Immature natural killer cell (primary cell): ENCODE data around the gene PITPNM1. TPM values are rescaled to one million over a fixed set of nuclear protein-coding genes. Genes with fewer than 3 reads are reported as not detected.
"Not testable (repeated sequence)": the region's sequence is repeated elsewhere in the genome, so short reads cannot be mapped to it uniquely, and the experiment has no call there.

Experiments used
- DNase-seq, 3 donors: peaks; one replicate each; pipeline ENCODE4 v3.0.0; 2022; ENCODE audit warnings: mixed read lengths in 1 of 3
- H3K27ac Mint-ChIP-seq, 6 donors: one replicate each; pipeline ENCODE4 v1.8.0; 2020; ENCODE audit warnings: mixed read lengths in 6 of 6, mild to moderate bottlenecking in 5 of 6, inconsistent platforms in 4 of 6, moderate library complexity in 3 of 6
- H3K27me3 Mint-ChIP-seq, 3 donors: one replicate each; pipeline ENCODE4 v1.8.0; 2020 to 2021; ENCODE audit warnings: low read depth in 3 of 3, mild to moderate bottlenecking in 3 of 3, mixed read lengths in 3 of 3, moderate library complexity in 3 of 3, inconsistent platforms in 1 of 3
- H3K36me3 Mint-ChIP-seq, 3 donors: one replicate each; pipeline ENCODE4 v1.8.0; 2020; ENCODE audit warnings: mixed read lengths in 3 of 3, inconsistent platforms in 2 of 3, mild to moderate bottlenecking in 2 of 3
- H3K4me1 Mint-ChIP-seq, 2 donors: one replicate each; pipeline ENCODE4 v1.8.0; 2020; ENCODE audit warnings: inconsistent platforms in 2 of 2, mild to moderate bottlenecking in 2 of 2, mixed read lengths in 2 of 2, moderate library complexity in 1 of 2
- H3K4me3 Mint-ChIP-seq, 5 donors: one replicate each; pipeline ENCODE4 v1.8.0; 2020; ENCODE audit warnings: mild to moderate bottlenecking in 5 of 5, mixed read lengths in 5 of 5, inconsistent platforms in 3 of 5, moderate library complexity in 3 of 5
- H3K9me3 Mint-ChIP-seq, 6 donors: one replicate each; pipeline ENCODE4 v1.8.0; 2020; ENCODE audit warnings: mild to moderate bottlenecking in 6 of 6, mixed read lengths in 6 of 6, inconsistent platforms in 4 of 6, moderate library complexity in 3 of 6
- polyA plus RNA-seq, 3 donors: library from polyadenylated mRNA; unstranded; fragments of 300-500 nt; fragmentation: Illumina TruSeq; gene quantifications; one replicate each; pipeline ENCODE4 v1.2.3, GENCODE V29; 2021

PITPNM1 gene
- polyA plus RNA-seq, 3 donors from 2014 or later: 3.6 to 29.2 (median 10.2) TPM

- Mint-ChIP-seq H3K4me1 (peaks cover 57 to 60% of the 10 kb centered on the region in 2 donors), H3K4me3 (peak overlapping the region; percentile 96 to 100 (median 99)), H3K9me3 (no peaks in the 10 kb centered on the region), H3K27ac (peak overlapping the region; percentile 96 to 100 (median 100)), H3K36me3 (peaks cover 0 to 14% (median 9%) of the 10 kb centered on the region in 3 donors), H3K27me3 (peaks cover 5 to 9% (median 6%) of the 10 kb centered on the region in 3 donors)
- peak; percentile 20 to 41 (median 20) for DNase-seq
Observed at GRCh38 chr11:67484847-67485311, 20.3 kb downstream of the PITPNM1 start.

- Mint-ChIP-seq H3K9me3 (no peaks in the 10 kb centered on the region), H3K27ac (peak overlapping the region; percentile 96 to 100 (median 100)), H3K4me3 (peak overlapping the region; percentile 96 to 100 (median 99)), H3K27me3 (peaks cover 5 to 9% (median 6%) of the 10 kb centered on the region in 3 donors), H3K4me1 (peaks cover 55 to 60% of the 10 kb centered on the region in 2 donors), H3K36me3 (peaks cover 0 to 10% (median 9%) of the 10 kb centered on the region in 3 donors)
- DNase-seq: peak; percentile 19 to 53 (median 33)
Observed at GRCh38 chr11:67483831-67484665, 21.1 kb downstream of the PITPNM1 start.

GRCh38 chr11:67482827-67483798 lies 22.1 kb downstream of the PITPNM1 start, which contains the start of gene AIP:
Gene AIP, plus strand, starts transcription at chr11:67483026. Its CDS starts 133 bp downstream, at chr11:67483159.
- Mint-ChIP-seq H3K36me3 (peaks cover 0 to 9% (median 9%) of the 10 kb centered on the region in 3 donors), H3K27ac (peak within 1 kb of the TSS; percentile 96 to 100 (median 100)), H3K4me3 (peak within 1 kb of the TSS; percentile 96 to 100 (median 99)), H3K9me3 (no peaks in the 10 kb centered on the region), H3K27me3 (peaks cover 5 to 9% (median 6%) of the 10 kb centered on the region in 3 donors), H3K4me1 (peaks cover 53 to 59% of the 10 kb centered on the region in 2 donors)
- peak; percentile 96 to 97 (median 96) for DNase-seq

GRCh38 chr11:67482275-67482826 lies 22.8 kb downstream of the PITPNM1 start:
- peak overlapping the region; percentile 96 to 100 (median 100) for H3K27ac Mint-ChIP-seq
- DNase-seq: no peak
- H3K4me3 Mint-ChIP-seq: peak overlapping the region; percentile 96 to 100 (median 99)
- H3K36me3 Mint-ChIP-seq: peaks cover 0 to 4% (median 2%) of the 10 kb centered on the region in 3 donors
- peaks cover 6 to 9% (median 9%) of the 10 kb centered on the region in 3 donors for H3K27me3 Mint-ChIP-seq
- no peaks in the 10 kb centered on the region for H3K9me3 Mint-ChIP-seq
- H3K4me1 Mint-ChIP-seq: peaks cover 46 to 51% of the 10 kb centered on the region in 2 donors

- H3K4me1 Mint-ChIP-seq, DNase-seq, H3K27me3 Mint-ChIP-seq, H3K9me3 Mint-ChIP-seq, H3K4me3 Mint-ChIP-seq, H3K27ac Mint-ChIP-seq, H3K36me3 Mint-ChIP-seq: not testable (repeated sequence)
Observed at GRCh38 chr11:67477344-67478050, 27.7 kb downstream of the PITPNM1 start.

- not testable (repeated sequence) for H3K9me3 Mint-ChIP-seq, H3K27ac Mint-ChIP-seq, H3K36me3 Mint-ChIP-seq, DNase-seq, H3K4me3 Mint-ChIP-seq, H3K4me1 Mint-ChIP-seq, H3K27me3 Mint-ChIP-seq
Observed at GRCh38 chr11:67476692-67477091, 28.5 kb downstream of the PITPNM1 start.

GRCh38 chr11:67472882-67473281 lies 32.3 kb downstream of the PITPNM1 start:
- no peaks in the 10 kb centered on the region for H3K9me3 Mint-ChIP-seq
- H3K27me3 Mint-ChIP-seq: peaks cover 0 to 7% (median 3%) of the 10 kb centered on the region in 3 donors
- H3K4me1 Mint-ChIP-seq: peaks cover 9 to 12% of the 10 kb centered on the region in 2 donors
- H3K27ac Mint-ChIP-seq: peak overlapping the region in 1 of 6 donors; percentile 16
- DNase-seq: no peak
- H3K4me3 Mint-ChIP-seq: no peak overlapping the region
- no peaks in the 10 kb centered on the region for H3K36me3 Mint-ChIP-seq

- Mint-ChIP-seq H3K27me3 (peaks cover 0 to 4% (median under 1%) of the 10 kb centered on the region in 3 donors), H3K36me3 (no peaks in the 10 kb centered on the region), H3K4me3 (peak overlapping the region in 3 of 5 donors; percentile 32 to 80 (median 68)), H3K27ac (peak overlapping the region in 4 of 6 donors; percentile 40 to 71 (median 62)), H3K4me1 (peaks cover 13 to 16% of the 10 kb centered on the region in 2 donors), H3K9me3 (no peaks in the 10 kb centered on the region)
- no peak for DNase-seq
Observed at GRCh38 chr11:67470337-67471002, 34.7 kb downstream of the PITPNM1 start.

GRCh38 chr11:67469508-67469811 lies 35.7 kb downstream of the PITPNM1 start:
- peak overlapping the region; percentile 70 to 92 (median 84) for H3K27ac Mint-ChIP-seq
- no peaks in the 10 kb centered on the region for H3K9me3 Mint-ChIP-seq
- no peak for DNase-seq
- peaks cover 19 to 21% of the 10 kb centered on the region in 2 donors for H3K4me1 Mint-ChIP-seq
- peaks cover 0 to 8% (median 3%) of the 10 kb centered on the region in 3 donors for H3K27me3 Mint-ChIP-seq
- peak overlapping the region; percentile 71 to 83 (median 80) for H3K4me3 Mint-ChIP-seq
- no peaks in the 10 kb centered on the region for H3K36me3 Mint-ChIP-seq

GRCh38 chr11:67468759-67469507 lies 36.2 kb downstream of the PITPNM1 start, which contains the start of gene TMEM134:
Gene TMEM134, minus strand, starts transcription at chr11:67469251. Its CDS starts 59 bp downstream, at chr11:67469192.
- Mint-ChIP-seq H3K27ac (peak within 1 kb of the TSS; percentile 70 to 92 (median 86)), H3K4me3 (peak within 1 kb of the TSS; percentile 82 to 87 (median 83)), H3K27me3 (peaks cover 0 to 9% (median 3%) of the 10 kb centered on the region in 3 donors), H3K36me3 (no peaks in the 10 kb centered on the region), H3K9me3 (no peaks in the 10 kb centered on the region), H3K4me1 (peaks cover 24 to 26% of the 10 kb centered on the region in 2 donors)
- DNase-seq: peak; percentile 85 to 90 (median 89)

- Mint-ChIP-seq H3K4me3 (peak overlapping the region; percentile 82 to 87 (median 83)), H3K27me3 (peaks cover 0 to 9% (median 3%) of the 10 kb centered on the region in 3 donors), H3K9me3 (no peaks in the 10 kb centered on the region), H3K4me1 (peaks cover 25 to 29% of the 10 kb centered on the region in 2 donors), H3K27ac (peak overlapping the region; percentile 61 to 89 (median 77)), H3K36me3 (no peaks in the 10 kb centered on the region)
- DNase-seq: no peak
Observed at GRCh38 chr11:67468456-67468758, 36.8 kb downstream of the PITPNM1 start.
